Measurements from ENCODE around the gene POLR1A.

Gene POLR1A

DNA sequence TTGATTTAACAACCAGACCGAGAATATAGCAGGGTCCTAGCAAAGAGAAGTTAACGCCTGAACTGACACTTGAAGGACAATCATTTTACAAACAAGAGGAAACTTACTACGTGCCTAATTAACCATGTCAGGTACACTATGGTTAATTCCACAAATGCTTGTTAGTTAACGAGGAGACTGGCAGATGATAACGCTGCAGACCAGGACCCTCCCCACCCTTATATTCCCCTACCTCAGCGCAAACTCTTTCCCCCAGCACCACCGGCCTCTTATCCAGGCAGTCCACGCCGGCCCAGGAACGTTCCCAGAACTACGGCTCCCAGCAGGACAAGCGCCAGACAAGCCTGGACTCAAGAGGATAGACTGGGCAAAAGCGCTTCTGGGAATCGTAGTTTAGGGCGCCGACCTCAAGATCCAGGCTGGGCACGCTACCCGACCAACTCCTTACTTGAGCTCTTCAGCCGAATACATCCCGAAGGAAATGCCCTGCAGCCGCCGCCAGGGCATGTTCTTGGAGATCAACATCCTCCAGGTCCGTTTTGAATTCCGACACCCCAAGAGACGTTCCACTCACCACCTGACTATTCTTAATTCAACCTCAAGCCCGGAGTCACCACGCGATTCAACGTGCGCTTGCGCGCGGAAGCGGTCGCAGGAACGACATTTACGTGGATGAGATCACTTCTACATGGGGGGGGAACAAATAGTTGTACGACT is at the start of gene POLR1A:
Gene POLR1A (minus strand): TSS at position 635 of the 717 bp plus-strand sequence. CDS start 110 bp downstream, at position 525.
- DNase-seq, result peak; percentile 81

DNA sequence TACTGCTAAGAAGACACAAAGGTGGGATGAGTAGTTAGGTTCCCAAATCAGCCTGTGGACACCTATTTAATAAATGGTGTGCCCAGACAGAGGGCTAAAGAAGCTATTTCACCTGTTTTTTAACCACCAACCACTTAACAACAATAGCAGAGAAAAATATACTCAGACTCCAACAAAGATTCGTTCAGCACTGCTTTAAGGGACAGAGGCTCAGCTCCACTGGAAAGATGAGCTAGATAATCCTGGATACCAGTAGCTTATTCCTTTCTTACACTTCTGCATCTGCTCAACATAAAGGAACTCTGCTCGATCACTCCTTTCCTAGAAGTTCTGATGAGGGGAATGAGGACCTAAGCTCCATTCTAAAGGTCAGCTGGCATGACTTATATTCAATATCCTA is 44.8 kb upstream of the POLR1A start:
- no peak for DNase-seq

- no peak for DNase-seq
Observed at GRCh38 chr2:86147793-86148192, 42.1 kb upstream of the POLR1A start.

GRCh38 chr2:86143926-86144685 is 38.4 kb upstream of the POLR1A start:
- no peak for DNase-seq

DNA sequence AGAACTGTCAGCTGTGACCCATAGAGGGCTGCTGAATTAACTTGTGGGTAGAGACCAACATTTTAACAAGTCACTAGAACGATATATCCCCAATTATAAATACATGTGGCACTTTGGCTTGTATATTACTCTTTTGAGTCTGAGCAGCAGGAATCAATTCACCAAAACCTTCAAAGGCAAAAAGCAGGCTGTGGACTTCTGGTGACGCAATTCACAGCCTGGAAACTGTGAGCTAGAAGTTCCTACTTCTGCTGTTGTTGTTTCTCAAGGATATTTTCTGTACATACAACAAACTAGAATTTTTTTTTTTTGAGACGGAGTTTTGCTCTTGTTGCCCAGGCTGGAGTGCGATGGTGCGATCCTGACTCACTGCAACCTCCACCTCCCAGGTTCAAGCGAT is 37.6 kb upstream of the POLR1A start:
- DNase-seq, result no peak

DNA sequence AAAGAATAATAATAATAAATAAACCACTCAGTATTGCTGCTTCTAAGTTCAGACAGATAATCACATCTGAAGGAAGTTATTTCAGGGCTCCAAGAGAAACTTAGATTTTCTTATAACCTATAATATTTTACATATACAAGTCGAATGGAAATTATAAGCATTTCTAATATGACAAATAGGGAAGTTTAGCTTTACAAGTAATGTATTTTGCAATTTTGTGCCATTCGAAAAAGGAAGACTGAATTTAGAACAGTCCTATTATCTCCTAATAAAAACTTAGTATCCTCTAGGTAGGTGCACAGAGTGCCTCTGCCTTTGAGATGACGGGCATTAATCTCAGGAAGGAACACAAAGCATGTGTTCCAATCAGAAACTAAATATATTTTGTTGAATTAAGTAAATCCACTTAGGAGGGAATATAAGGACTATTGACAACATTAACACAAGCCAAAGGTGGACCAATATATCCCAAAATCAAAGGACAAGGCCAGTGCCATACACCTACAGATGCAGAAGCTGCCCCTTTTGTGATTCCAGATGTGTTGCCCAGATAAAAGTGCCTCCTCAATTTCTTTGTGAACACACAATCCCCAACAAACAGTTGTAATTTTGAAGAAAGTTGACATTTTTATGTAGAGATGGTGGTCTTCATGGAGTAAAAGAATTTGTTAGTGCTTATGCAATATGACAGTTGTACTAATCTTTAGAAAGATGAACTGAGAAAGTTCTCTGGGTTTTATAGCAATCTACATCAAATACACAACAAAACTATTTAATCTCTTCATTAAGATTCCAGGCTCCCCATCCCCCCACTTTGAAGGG is 37.0 kb upstream of the POLR1A start:
- DNase-seq, result no peak

- no peak for DNase-seq
Observed at GRCh38 chr2:86140969-86141392, 35.3 kb upstream of the POLR1A start.

GRCh38 chr2:86139981-86140380 is 34.3 kb upstream of the POLR1A start:
- DNase-seq, result no peak

- no peak for DNase-seq
Observed at GRCh38 chr2:86138736-86139625, 33.3 kb upstream of the POLR1A start.

- no peak for DNase-seq
Observed at GRCh38 chr2:86136141-86136540, 30.5 kb upstream of the POLR1A start.

GRCh38 chr2:86135653-86136052 is 30.0 kb upstream of the POLR1A start:
- no peak for DNase-seq

- DNase-seq, result no peak
Observed at GRCh38 chr2:86134709-86135108, 29.0 kb upstream of the POLR1A start.

DNA sequence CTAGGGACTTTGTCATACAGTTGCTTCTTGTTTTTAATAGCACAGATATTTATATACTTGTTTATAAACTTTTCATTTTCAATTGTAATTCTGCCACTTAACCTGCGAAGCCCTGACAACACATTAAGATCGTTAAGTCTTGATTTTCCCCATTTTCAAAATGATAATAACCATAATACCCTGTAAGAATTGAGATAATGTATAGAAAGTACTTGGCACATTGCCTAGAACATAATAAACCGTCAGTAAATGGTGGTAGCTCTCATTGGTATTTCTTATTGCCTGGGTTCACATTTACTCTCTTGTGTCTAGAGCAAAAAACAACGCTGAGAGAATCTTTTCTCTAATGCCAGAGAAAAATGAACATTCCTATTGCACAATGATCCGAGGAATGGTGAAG is 19.0 kb upstream of the POLR1A start:
- DNase-seq, result no peak

GRCh38 chr2:86123328-86123925 is 17.7 kb upstream of the POLR1A start:
- DNase-seq, result no peak

DNA sequence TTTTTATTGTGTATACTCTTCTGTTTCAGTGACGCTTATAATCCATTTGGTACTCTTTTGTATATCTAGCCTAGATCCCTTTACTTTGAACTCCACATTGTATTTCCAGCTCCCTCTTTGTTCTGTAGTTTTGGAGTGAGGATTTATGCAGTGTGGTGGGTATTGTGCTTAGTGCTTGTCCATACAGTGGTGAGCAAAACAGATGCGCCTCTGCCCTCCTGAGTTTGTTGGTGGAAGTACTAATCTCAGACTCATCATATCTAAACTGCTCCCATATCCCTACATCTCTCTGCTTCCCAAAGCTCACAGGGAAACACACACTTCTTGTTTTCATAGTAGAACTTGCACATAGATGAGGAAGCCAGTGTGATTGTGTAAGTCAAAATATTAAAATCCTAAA is 12.4 kb upstream of the POLR1A start:
- DNase-seq, result no peak

DNA sequence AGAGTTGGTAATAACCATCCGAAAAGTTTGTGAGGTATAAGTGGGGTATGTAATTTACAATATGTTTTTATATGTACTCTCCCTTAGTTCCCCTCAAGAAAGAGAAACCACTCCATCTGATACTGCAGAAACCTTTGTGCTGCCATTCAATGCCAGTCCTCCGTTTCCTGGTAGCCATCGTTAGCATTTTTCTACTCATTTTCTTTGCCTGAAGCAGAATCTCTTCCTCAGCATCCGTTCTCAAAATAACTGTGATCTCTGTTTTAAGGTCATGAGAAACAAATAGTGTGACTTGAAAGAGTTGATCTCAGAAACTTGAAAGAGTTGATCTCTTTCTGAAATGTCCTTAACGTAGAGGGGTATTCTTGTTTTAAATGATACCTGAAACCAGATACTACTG is 1.3 kb upstream of the POLR1A start:
- no peak for DNase-seq

DNA sequence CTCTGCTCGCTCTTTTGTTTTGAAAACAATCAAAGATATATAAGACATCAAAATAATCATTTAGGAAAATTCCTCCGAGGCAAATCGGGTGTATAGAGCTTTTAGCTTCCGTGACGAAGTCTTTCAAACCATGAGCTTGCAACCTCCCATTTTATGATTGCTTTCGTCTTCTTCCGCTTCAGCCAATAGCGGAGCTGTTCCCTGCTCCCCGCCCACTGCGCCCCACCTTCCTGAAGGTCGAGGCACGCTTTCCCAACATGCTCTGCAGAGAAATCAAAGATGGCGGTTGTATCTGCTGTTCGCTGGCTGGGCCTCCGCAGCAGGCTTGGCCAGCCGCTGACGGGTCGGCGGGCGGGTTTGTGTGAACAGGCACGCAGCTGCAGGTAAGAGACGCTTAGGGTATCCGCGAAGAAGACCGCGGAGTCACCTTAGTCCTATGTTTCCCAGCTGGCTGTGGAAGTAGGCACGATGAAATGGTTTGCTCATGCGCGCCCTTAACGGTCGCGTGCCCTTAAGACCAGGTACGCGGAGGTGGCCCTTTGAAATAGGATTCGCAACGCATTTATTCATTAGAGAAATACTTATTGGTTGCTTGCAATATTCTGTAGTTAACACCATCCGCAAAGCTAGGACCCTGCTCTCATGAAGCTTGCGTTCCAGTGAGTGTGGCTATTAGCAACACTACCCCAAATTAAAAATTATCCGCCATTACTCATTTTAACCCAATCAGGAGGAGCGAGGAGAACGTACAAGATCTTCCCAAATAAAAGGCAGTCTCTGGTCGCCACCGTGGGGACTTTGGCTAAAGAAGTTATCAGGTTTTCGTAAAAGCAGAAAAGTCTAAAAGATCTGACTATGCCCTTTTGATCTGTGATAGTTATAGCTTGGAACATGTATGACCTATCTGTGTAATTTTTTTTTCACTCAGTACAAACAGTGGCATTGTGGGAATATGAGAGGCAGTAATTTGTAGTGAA is 571 bp upstream of the POLR1A start, which contains the start of gene PTCD3:
Gene PTCD3 (plus strand): TSS at position 267 of the 977 bp plus-strand sequence. CDS start 13 bp downstream, at position 280.
- DNase-seq, result peak; percentile 87

DNA sequence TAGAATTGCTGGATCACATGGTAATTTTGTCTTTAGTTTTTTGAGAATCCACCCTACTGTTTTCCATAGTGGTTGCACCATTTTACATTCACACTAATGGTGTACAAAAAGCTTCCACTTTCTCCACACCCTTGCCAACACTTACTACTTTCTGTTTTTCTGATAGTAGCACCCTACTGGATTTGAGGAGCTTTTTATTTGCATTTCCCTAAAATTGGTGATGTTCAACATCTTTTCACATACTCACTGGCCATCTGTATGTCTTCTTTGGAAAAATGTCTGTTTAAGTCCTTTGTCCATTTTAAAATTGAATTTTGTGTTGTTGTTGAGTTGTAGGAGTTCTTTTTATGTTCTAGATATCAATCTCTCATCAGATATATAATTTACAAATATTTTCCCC is 3.5 kb downstream of the POLR1A start:
- no peak for DNase-seq

DNA sequence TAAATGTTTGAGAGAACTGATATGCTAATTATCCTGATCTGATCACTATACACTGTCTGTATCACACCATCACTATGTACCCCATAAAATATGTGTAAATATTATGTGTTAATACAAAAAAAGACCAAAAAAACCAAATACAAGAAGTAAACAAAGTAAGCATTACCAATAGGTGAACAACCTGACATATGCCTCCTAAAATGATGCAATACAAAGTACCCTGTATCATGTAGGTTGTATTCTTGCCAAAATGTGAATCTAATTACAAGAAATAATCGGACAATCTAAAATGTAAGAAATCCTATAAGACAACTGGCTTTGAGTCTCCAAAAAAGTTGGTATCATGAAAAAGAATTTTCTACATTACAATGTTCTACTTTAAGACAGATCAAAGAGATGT is 7.8 kb downstream of the POLR1A start:
- no peak for DNase-seq

DNA sequence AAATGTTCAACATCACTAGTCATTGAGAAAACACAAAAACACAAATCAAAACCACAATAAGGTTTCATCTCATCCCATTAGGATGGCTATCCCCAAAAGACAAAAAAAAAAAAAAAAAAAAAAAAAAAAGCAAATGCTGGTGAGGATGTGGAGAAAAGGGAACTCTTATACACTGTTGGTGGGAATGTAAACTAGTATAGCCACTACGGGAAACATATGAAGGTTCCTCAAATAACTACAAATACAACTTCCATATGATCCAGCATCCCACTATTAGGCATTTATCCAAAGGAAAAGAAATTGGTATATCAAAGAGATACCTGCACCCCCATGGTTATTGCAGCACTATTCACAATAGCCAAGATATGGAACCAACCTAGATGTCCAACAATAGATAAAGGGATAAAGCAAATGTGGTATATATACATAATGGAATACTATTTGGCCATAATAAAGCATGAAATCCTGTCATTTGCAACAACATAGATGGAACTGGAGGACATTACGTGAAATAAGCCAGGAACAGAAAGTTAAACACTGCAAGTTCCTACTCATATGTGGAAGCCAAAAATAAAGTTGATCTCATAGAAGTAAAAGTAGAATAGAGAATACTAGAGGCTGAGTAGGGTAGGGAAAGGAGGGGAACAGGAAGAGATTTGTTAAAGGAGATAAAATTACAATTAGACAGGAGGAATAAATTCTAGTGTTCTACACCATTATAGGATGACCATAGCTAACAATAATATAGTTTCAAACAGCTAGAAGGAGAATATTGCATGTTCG is 8.4 kb downstream of the POLR1A start:
- no peak for DNase-seq
